Smooth muscle cell (in vitro differentiated cells): ENCODE results near the gene NKX1-1. TPM values are rescaled to one million over a fixed set of nuclear protein-coding genes. Genes with fewer than 3 reads are reported as not detected.

Source experiments
- DNase-seq: peaks from one replicate; lab custom pipeline; 2025; ENCODE audit not compliant: unreplicated experiment; lab: John Stamatoyannopoulos, UW
- H2AFZ ChIP-seq: fragments of 200-600 bp; sonication (generic); 2 replicates; pipeline ENCODE4 v1.6.0; 2016; ENCODE audit warnings: antibody characterized with exemption, low read depth, mild to moderate bottlenecking
- H3F3A ChIP-seq: fragments of 200-600 bp; sonication (generic); 2 replicates; pipeline ENCODE4 v1.6.0; 2017; ENCODE audit warnings: antibody characterized with exemption, low read depth
- H3K27ac ChIP-seq: fragments of 200-600 bp; sonication (generic); 2 replicates; pipeline ENCODE4 v1.5.1; 2016; ENCODE audit warnings: low read depth, mild to moderate bottlenecking
- H3K27me3 ChIP-seq: fragments of 200-600 bp; sonication (generic); 2 replicates; pipeline ENCODE4 v1.6.1; 2016; ENCODE audit warnings: low read depth, mild to moderate bottlenecking
- H3K36me3 ChIP-seq: fragments of 200-600 bp; sonication (generic); 2 replicates; pipeline ENCODE4 v1.5.1; 2016; ENCODE audit warnings: low read depth
- H3K4me1 ChIP-seq: fragments of 200-600 bp; sonication (generic); 2 replicates; pipeline ENCODE4 v1.5.1; 2016; ENCODE audit warnings: low read depth
- H3K4me2 ChIP-seq: fragments of 200-600 bp; sonication (generic); 2 replicates; pipeline ENCODE4 v1.6.0; 2016; ENCODE audit warnings: mild to moderate bottlenecking
- H3K4me3 ChIP-seq: fragments of 200-600 bp; sonication (generic); 2 replicates; pipeline ENCODE4 v1.5.1; 2016; ENCODE audit warnings: mild to moderate bottlenecking
- H3K79me2 ChIP-seq: fragments of 200-600 bp; sonication (generic); 2 replicates; pipeline ENCODE4 v1.6.0; 2016; ENCODE audit warnings: low read depth, mild to moderate bottlenecking
- H3K9ac ChIP-seq: fragments of 200-600 bp; sonication (generic); 2 replicates; pipeline ENCODE4 v1.6.0; 2016; ENCODE audit warnings: low read depth
- H3K9me3 ChIP-seq: fragments of 200-600 bp; sonication (generic); replicated peaks from 2 replicates; pipeline ENCODE4 v1.5.1; 2016; ENCODE audit warnings: low read depth
- H4K20me1 ChIP-seq: fragments of 200-600 bp; sonication (generic); 2 replicates; pipeline ENCODE4 v1.6.0; 2016; ENCODE audit warnings: low read depth
- WGBS: methylation state at CpG from one replicate; pipeline ENCODE4 v1.1.7; 2016; ENCODE audit warnings: low lambda C conversion rate; 5-methylcytosine and 5-hydroxymethylcytosine counted together
- polyA plus RNA-seq: library from polyadenylated mRNA; unstranded; fragments of >200 nt; fragmentation: Nextera tagmentation; extraction: Ambion mirVana; gene quantifications from 2 replicates; pipeline ENCODE4 v1.2.1, GENCODE V29; 2016
- total RNA-seq: library from RNA; depleted of rRNA; stranded (reverse); fragments of >200 nt; gene quantifications from 2 replicates; pipeline ENCODE4 v1.2.3, GENCODE V29; 2014
- TF ChIP-seq, protein P1 (sequence below): fragments of 200-600 bp; sonication (generic); IDR thresholded peaks from 2 replicates; pipeline ENCODE4 v1.5.1; 2017; ENCODE audit warnings: borderline replicate concordance, mild to moderate bottlenecking, antibody characterized with exemption; ENCODE audit not compliant: insufficient read depth, poor library complexity, severe bottlenecking

The NKX1-1 gene
- total and polyA plus RNA-seq, 2 experiments from 2014 or later: not detected

DNA sequence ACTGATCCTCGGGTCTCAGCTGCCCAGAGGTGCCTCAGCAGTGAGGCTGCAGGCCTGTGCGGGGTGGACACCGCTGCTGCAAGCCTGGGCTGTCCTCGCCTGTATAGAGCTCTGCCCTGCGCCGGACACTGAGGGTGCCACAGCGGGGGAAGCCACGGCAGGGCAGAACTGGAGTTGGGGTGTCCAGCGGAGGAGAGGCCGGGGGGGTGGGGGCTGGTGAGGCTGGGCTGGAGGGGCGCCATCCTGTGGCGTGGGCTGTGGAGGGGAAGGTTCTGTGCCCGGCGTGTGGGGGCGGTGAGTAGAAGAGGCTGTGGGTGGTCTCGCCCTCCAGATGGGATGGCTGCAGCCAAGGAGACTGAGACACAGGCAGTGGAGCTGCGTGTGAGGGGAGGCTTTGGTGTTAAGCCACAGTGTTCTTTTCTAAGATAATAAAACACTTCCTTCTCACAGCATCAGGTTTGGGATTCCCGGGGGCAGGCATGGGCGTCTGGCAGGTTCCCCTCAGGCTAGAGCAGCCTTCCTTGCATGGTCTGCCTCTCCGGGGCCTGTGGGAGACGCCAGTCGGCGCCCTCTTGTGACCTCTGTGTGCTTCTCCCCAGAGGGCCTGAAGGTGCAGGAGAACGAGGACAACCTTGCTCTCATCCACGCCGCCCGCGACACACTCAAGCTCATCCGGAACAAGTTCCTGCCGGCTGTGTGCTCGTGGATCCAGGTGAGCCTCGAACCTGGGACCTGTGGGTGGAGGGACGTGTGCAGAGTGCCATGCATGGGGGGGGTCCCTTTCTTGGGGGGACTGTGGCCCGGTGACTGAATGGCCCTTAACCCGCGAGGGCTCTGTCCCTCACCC is 51.9 kb downstream of the NKX1-1 start:
- Histone ChIP-seq H3K4me3 (no peak overlapping the region), H3K4me1 (no peaks in the 10 kb centered on the region), H3F3A (no peaks in the 10 kb centered on the region), H3K4me2 (no peak overlapping the region), H3K9ac (no peak overlapping the region), H2AFZ (no peak overlapping the region), H3K27ac (no peak overlapping the region), H3K36me3 (no peaks in the 10 kb centered on the region), H3K27me3 (no peaks in the 10 kb centered on the region), H4K20me1 (peaks cover 11% of the 10 kb centered on the region), H3K9me3 (no peaks in the 10 kb centered on the region), H3K79me2 (peaks cover 5% of the 10 kb centered on the region)
- WGBS: 92% methylated on average over 27 of the region's 36 CpGs
- TF ChIP-seq, protein P1, sequence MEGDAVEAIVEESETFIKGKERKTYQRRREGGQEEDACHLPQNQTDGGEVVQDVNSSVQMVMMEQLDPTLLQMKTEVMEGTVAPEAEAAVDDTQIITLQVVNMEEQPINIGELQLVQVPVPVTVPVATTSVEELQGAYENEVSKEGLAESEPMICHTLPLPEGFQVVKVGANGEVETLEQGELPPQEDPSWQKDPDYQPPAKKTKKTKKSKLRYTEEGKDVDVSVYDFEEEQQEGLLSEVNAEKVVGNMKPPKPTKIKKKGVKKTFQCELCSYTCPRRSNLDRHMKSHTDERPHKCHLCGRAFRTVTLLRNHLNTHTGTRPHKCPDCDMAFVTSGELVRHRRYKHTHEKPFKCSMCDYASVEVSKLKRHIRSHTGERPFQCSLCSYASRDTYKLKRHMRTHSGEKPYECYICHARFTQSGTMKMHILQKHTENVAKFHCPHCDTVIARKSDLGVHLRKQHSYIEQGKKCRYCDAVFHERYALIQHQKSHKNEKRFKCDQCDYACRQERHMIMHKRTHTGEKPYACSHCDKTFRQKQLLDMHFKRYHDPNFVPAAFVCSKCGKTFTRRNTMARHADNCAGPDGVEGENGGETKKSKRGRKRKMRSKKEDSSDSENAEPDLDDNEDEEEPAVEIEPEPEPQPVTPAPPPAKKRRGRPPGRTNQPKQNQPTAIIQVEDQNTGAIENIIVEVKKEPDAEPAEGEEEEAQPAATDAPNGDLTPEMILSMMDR: no peak
- no peak for DNase-seq

DNA sequence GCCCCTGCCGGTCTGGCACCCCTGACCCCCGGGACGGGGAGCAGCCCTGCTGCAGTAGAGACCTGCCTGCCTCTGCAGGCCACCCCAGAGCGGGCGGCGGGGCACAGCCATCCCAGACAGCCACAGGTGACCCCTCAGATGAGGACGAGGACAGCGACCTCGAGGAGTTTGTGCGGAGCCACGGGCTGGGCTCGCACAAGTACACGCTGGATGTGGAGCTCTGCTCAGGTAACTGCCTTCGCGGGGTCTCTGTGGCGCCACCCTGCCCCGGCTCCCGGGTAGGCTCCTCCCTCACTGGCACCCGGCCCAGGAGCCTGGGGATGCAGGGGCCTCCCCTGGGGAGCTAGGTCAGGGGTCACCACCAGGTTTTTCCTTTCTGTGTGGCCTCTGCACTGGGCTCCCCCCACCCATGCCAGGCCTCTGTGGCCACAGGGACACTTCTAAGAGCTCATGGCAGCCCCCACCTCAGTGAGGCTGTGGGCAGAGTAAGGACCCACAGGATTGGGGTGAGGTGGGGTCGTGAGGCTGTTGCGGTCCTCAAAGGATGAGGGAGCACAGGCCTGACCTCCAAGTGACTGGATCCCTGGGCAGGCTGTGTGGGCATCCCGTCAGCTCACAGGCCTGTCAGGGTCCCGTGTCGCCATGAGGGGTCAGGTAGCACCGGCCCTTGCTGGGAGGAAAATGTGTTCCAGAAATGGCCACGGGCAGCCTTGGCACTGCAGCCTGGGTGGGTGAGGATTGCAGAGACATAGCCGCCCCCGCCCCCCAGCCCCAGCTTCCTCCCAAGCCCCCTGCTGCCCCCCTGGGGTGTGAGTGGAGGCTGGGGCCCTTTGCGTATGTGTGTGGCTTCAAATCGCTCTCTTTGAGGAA is 52.8 kb downstream of the NKX1-1 start:
- Histone ChIP-seq H3K36me3 (no peaks in the 10 kb centered on the region), H3K4me2 (no peak overlapping the region), H3K4me1 (no peaks in the 10 kb centered on the region), H3K27ac (no peak overlapping the region), H4K20me1 (peaks cover 11% of the 10 kb centered on the region), H3K9ac (no peak overlapping the region), H3K9me3 (no peaks in the 10 kb centered on the region), H3K27me3 (no peaks in the 10 kb centered on the region), H3K79me2 (peaks cover 13% of the 10 kb centered on the region), H3F3A (no peaks in the 10 kb centered on the region), H3K4me3 (no peak overlapping the region), H2AFZ (no peak overlapping the region)
- WGBS: 98% methylated on average over 29 of the region's 30 CpGs
- TF ChIP-seq, protein P1: no peak
- no peak for DNase-seq

Other genes starting within 250 kb of the NKX1-1 start
- 152 and 171 TPM in 2 replicates for gene SPON2, start 233.9 kb downstream of the NKX1-1 start, total RNA-seq
- gene SPON2, start 233.9 kb downstream of the NKX1-1 start, polyA plus RNA-seq: 388 and 427 TPM in 2 replicates
- gene CTBP1, start 157.3 kb downstream of the NKX1-1 start, total RNA-seq: 59.1 and 76.9 TPM in 2 replicates
- 132 and 135 TPM in 2 replicates for gene CTBP1, start 157.3 kb downstream of the NKX1-1 start, polyA plus RNA-seq
- gene MAEA, start 116.6 kb downstream of the NKX1-1 start, total RNA-seq: 40.8 and 48.2 TPM in 2 replicates
- gene MAEA, start 116.6 kb downstream of the NKX1-1 start, polyA plus RNA-seq: 48.0 and 60.9 TPM in 2 replicates
- gene UVSSA, start 59.2 kb downstream of the NKX1-1 start, total RNA-seq: 6.6 and 9.0 TPM in 2 replicates
- 13.0 and 14.9 TPM in 2 replicates for gene UVSSA, start 59.2 kb downstream of the NKX1-1 start, polyA plus RNA-seq